Esophagus squamous epithelium (tissue), 4 donors: ENCODE data around the gene POLD4.
A peak's percentile ranks its signal among the peaks of the same experiment; 100 is the strongest.

ENCODE experiments used
- CTCF ChIP-seq, 6 experiments: fragments of 450-650 bp in 4 of 6; fragments of 200-600 bp in 2 of 6; sonication (generic) in 2 of 6; IDR thresholded peaks; one replicate each; pipeline ENCODE4 v1.5.1; 2016 to 2019; ENCODE audit warnings: antibody characterized with exemption in 6 of 6, mild to moderate bottlenecking in 4 of 6, moderate library complexity in 4 of 6
- POLR2A ChIP-seq, 4 donors: fragments of 450-650 bp; IDR thresholded peaks; one replicate each; pipeline ENCODE4 v1.6.1; 2017; ENCODE audit warnings: antibody characterized with exemption in 4 of 4, mild to moderate bottlenecking in 4 of 4, moderate library complexity in 3 of 4

- no peak for TF ChIP-seq CTCF (IDR thresholded peaks at IDR 0.05)
- TF ChIP-seq POLR2A (IDR thresholded peaks at IDR 0.05) = peak in 1 of 4 donors; percentile 32
Measured at GRCh38 chr11:67372993-67373647, 19.8 kb upstream of the POLD4 start, which contains the start of gene CLCF1.
